T1000 (cell line): ENCODE results near the gene NAPSA.
"Not testable (repeated sequence)": the region's sequence is repeated elsewhere in the genome, so short reads cannot be mapped to it uniquely, and the experiment has no call there.

ENCODE experiments used
- DNase-seq: peaks from one replicate; lab custom pipeline; 2025; ENCODE audit warnings: mixed read lengths; lab: John Stamatoyannopoulos, UW

NAPSA gene

GRCh38 chr19:50331221-50331993 is 34.0 kb downstream of the NAPSA start:
- DNase-seq: no peak

GRCh38 chr19:50330365-50331078 is 34.9 kb downstream of the NAPSA start:
- DNase-seq: no peak

- not testable (repeated sequence) for DNase-seq
Measured at GRCh38 chr19:50329926-50330294, 35.5 kb downstream of the NAPSA start.

- DNase-seq: peak; percentile 17
Measured at GRCh38 chr19:50329146-50329925, 36.1 kb downstream of the NAPSA start, which contains the start of gene KCNC3. KCNC3 (minus strand) TSS chr19:50329377; CDS start chr19:50329082, 295 bp downstream.

GRCh38 chr19:50328873-50329145 is 36.6 kb downstream of the NAPSA start:
- no peak for DNase-seq

DNA sequence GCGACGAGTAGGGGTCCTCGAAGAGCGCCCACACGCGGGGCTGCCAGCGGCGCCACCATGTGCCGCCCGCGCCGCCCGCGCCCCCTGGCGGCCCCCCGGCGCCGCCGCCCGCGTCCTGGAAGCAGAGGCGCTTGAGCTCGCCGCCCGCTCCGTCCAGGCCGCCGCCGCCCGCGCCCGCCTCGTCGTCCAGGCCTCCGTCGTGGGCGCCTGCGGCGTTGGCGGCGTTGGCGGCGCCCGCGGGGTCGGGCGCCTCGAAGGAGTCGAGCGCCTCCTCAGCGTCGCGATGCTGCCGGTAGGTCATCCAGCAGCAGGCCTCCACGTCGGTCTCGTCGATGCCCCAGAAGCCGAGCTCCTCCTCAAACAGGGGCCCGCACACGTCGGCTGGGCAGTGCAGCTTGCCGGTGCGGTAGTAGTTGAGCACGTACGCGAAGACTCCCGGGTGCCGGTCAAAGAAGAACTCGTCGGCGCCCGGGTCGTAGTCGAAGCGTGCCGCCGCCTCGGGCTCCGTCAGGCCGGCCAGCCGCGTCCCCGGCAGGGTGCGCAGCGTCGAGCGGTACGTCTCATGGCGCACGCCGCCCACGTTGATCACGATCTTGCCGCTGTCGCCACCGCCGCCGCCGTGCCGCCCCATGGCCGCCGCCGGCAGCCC is 37.1 kb downstream of the NAPSA start:
- no peak for DNase-seq

DNA sequence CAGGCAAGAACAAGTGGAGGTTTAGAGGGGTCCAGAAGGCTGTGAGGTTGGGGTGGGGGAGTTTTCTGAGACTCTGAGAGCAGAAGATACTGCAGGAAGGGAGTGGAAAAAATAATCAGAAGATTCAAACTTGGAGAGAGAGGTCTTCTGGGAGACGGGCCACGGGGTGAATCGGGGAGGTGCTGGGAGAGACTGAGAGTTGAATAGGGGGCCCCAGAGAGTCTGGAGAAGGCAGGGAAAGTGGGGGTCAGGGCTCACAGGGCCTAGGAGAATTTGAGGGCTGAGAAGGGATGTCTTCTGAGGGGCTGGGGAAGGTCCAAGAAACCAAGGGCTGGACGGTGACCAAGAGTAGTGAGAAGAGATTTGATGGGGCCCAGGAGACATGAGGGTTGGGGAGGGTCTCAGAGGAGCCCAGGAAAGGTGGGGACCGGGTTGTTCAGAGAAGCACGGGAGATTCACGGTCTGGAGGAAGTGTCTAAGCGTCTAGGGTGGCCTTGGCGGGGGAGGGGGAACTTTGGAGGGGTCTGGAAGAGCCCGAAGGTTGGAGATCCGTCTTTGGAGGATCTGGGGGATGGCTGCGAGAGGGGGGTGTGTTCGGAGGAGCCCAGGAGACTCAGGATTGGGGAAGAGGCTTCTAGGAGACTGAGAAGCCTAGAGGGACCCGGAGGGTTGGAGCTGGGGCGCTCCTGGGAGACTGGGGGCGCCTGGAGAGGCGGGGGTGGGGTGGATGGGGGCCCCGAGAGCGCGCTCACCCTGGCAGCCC is 37.8 kb downstream of the NAPSA start:
- DNase-seq: no peak

DNA sequence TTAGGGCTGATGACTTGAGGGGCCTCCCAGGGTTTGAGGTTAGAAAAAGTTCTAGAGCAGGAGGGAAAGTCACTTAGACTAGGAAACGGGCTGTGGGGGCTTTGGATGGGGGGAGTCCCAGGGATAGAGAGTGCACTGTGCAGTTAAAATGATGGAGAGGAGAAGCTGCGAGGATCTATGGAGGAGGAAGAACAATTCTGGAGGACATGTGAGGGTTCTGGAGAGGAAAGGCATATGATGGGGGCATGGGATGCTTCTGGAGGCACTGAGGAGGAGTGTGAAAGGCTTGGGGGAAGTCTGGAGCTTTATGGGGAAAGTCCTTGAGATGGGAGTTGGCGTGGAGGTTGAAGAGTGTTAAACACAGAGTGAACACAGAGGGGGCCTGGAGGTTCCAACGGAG is 38.4 kb downstream of the NAPSA start:
- no peak for DNase-seq

- DNase-seq: no peak
Measured at GRCh38 chr19:50326101-50326664, 39.3 kb downstream of the NAPSA start.

GRCh38 chr19:50325310-50326100 is 39.9 kb downstream of the NAPSA start:
- DNase-seq: no peak

GRCh38 chr19:50324331-50324730 is 41.1 kb downstream of the NAPSA start:
- no peak for DNase-seq

DNA sequence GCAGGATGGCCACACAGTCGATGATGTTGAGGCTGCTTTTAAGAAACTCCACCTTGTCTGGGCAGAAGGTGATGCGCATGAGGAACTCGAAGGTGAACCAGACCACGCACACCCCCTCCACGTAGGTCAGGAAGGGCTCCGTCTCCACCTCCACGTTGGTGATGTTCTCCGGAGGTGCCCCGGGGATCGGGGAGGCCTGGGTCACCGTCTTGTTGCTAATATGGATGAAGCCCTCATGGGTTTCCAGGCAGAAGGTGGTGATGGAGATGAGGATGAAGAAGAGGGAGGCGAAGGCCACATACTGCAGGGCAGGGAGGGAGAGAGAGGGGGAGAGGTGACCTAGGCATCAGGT is 41.7 kb downstream of the NAPSA start:
- DNase-seq: no peak

GRCh38 chr19:50322931-50323781 is 42.3 kb downstream of the NAPSA start:
- no peak for DNase-seq

DNA sequence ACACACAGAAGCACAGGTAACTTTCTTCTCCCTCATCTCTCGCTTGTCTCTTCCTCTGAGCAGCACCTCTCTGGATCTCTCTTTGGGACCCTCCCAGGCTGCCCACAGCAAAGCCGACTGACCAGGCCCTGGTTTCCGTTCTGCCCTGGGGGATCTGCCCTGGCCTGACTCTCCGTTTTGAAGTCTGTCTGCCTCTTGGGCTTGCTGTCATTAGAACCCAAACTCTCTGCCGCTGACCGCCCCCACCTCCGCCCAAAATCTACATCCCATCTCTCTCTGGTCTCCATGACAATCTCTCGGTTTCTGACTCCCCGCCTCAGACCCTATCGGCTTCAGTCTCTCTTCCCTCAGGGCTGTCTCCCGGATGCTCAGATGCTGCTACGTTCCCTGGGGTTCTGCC is 43.2 kb downstream of the NAPSA start:
- no peak for DNase-seq

- no peak for DNase-seq
Measured at GRCh38 chr19:50321831-50322230, 43.6 kb downstream of the NAPSA start.

DNA sequence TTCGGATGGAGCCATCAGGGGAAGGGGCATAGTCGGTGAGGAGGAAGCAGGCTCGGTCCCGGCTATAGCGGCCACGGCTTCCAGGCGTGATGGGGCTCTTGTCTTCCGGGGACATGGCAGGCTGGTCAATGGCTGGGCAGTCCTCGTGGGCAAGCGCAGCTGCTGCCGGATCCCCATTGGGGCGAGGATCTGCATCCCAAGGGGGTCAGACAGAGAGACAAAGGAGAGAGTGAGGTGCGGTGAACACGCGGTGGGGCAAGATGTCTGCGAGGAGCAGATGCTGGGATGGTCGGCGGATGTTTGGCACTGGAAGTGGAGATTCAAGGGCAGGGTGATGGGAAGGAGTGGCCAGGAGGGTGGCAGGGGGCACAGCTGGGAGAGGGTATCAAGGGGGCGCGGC is 44.8 kb downstream of the NAPSA start:
- no peak for DNase-seq

DNA sequence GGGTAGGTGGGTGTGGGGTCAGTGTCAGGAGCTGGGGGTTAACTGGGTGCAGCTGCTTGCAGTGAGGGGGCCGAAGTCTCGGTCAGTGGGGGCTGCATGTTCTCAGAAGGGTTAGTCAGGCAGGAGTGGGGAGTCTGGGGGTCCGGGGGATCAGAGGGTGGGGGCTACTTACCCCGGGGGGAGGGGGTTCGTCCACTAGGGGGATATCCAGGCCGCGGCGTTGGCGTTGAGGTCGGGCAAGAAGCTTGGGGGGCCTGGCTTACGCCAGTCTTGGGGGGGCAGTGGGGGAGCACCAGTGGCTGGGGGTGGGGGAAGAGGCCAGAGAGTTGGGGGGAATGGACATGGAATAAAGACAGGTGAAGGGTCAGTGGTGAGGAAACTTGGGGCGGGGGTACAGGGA is 45.4 kb downstream of the NAPSA start:
- DNase-seq: no peak

DNA sequence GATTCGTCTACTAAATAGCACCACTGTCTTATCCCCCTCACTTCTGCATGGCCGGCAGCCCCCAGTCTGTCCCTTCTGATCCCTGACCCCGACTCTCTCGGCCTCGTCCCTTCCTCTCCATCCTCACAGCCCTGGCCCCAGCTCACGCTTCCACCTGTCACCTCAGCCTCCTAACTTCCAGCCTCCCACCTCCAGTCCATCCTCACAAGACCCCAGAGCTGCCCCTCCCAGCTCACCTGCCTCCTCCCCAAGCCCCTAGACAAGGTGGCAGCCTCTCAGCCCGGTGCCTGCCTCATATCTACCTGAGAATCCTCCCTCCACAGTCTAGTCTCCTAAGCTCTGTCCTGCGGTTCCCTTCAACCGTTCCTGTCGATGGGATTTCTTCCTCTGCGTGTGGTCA is 46.3 kb downstream of the NAPSA start:
- no peak for DNase-seq

DNA sequence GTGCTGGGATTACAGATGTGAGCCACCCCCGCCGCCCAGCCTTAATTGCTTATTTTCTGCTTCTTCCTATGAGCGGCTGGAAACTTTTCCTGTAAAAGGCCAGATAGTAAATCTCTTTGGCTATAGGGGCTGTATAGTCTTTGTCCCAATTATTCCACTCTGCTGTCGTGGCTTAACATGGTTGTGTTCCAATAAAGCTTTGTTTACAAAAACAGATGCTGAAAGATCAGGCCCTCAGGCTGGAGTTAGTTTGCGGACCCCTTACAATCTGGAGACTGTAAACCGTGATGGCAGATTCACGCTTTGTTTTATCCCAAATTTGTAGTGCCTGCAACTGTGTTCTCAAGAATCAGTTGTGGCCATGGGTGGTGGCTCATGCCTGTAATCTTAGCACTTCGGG is 47.0 kb downstream of the NAPSA start:
- DNase-seq: no peak

DNA sequence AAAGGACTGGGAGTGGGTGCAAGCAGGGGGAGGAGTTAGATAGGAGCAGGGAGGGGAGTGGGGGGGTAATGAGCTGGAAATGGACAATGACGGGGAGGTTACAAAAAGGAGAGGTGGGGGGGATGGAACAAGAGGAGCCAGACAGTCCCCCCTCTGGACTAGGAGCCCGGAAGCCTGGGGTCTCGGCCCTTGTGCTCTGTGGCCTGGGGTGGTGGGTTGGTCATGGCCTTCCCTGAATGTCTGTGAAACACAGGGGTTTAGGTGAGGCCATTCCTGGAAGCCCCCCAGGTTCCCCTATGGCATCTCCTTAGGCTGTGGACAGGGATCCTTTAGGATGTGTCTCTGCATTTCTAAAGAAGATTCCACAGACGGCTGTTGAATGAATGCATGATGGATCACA is 48.3 kb downstream of the NAPSA start:
- no peak for DNase-seq
